HepG2 (cell line): Measurements from ENCODE around the gene SIK3. TPM values are rescaled to one million over a fixed set of nuclear protein-coding genes. Genes with fewer than 3 reads are reported as not detected.

Experiments
- CBX1 ChIP-seq: IDR thresholded peaks from one replicate; pipeline ENCODE4 v1.6.1; 2016; ENCODE audit warnings: antibody characterized with exemption, low read depth
- CEBPB ChIP-seq: IDR thresholded peaks from 2 replicates; pipeline ENCODE4 v1.6.1; 2011; ENCODE audit warnings: low read depth, low read length, improper control_type of control experiment, borderline replicate concordance
- CREM ChIP-seq, 2 experiments: sonication (generic) in 1 of 2; formaldehyde crosslinking in 1 of 2; IDR thresholded peaks; 2 replicates each; pipeline versions ENCODE4 v1.4.0 to v1.6.1; 2016 to 2020; ENCODE audit warnings: antibody characterized with exemption in 1 of 2, mild to moderate bottlenecking in 1 of 2, missing genetic modification reagents in 1 of 2
- DNMT3B ChIP-seq: conservative IDR thresholded peaks from 2 replicates; pipeline ENCODE4 v1.6.1; 2016; ENCODE audit warnings: missing biosample characterization, control low read depth
- FOXO1 ChIP-seq: sonication (generic); formaldehyde crosslinking; IDR thresholded peaks from 2 replicates; pipeline ENCODE4 v1.4.0; 2020; ENCODE audit warnings: missing genetic modification reagents
- HIC2 ChIP-seq: sonication (generic); formaldehyde crosslinking; IDR thresholded peaks from 2 replicates; pipeline ENCODE4 v1.9.0; 2022; ENCODE audit warnings: low read depth, missing genetic modification reagents
- IKZF5 ChIP-seq: IDR thresholded peaks from 2 replicates; pipeline ENCODE4 v1.6.1; 2018; ENCODE audit warnings: missing genetic modification reagents, mild to moderate bottlenecking, missing compliant biosample characterization
- NCOR1 ChIP-seq: fragments of 200-600 bp; sonication (generic); IDR thresholded peaks from 2 replicates; pipeline ENCODE4 v1.7.0; 2017; ENCODE audit warnings: antibody characterized with exemption, low read length, borderline replicate concordance
- NFE2 ChIP-seq: sonication (generic); formaldehyde crosslinking; IDR thresholded peaks from 2 replicates; pipeline ENCODE4 v1.4.0; 2020; ENCODE audit warnings: missing genetic modification reagents
- NFKBIZ ChIP-seq: IDR thresholded peaks from 2 replicates; pipeline ENCODE4 v1.6.1; 2018; ENCODE audit warnings: missing genetic modification reagents, missing compliant biosample characterization
- PBX2 ChIP-seq: IDR thresholded peaks from 2 replicates; pipeline ENCODE4 v1.6.1; 2016; ENCODE audit warnings: control low read depth
- SMAD9 ChIP-seq: sonication (generic); formaldehyde crosslinking; IDR thresholded peaks from 2 replicates; pipeline ENCODE4 v1.5.1; 2020; ENCODE audit warnings: mild to moderate bottlenecking, missing genetic modification reagents
- TAF15 ChIP-seq: fragments of 200-400 bp; formaldehyde crosslinking; IDR thresholded peaks from one replicate; pipeline ENCODE4 v1.6.1; 2018; ENCODE audit warnings: mild to moderate bottlenecking, low read depth, low read length; ENCODE audit not compliant: poor library complexity, severe bottlenecking
- ZBTB7B ChIP-seq: sonication (generic); formaldehyde crosslinking; IDR thresholded peaks from 2 replicates; pipeline ENCODE4 v1.4.0; 2020; ENCODE audit warnings: missing genetic modification reagents
- ZNF205 ChIP-seq: IDR thresholded peaks from 2 replicates; pipeline ENCODE4 v1.6.1; 2018; ENCODE audit warnings: missing biosample characterization, missing genetic modification reagents
- ZNF558 ChIP-seq: sonication (generic); formaldehyde crosslinking; IDR thresholded peaks from 2 replicates; pipeline ENCODE4 v1.9.0; 2022; ENCODE audit warnings: mild to moderate bottlenecking, missing genetic modification reagents, borderline replicate concordance
- ZNF564 ChIP-seq: sonication (generic); formaldehyde crosslinking; IDR thresholded peaks from 2 replicates; pipeline ENCODE4 v1.8.1; 2023; ENCODE audit warnings: mild to moderate bottlenecking, missing genetic modification reagents
- ZNF607 ChIP-seq: sonication (generic); formaldehyde crosslinking; IDR thresholded peaks from 2 replicates; pipeline ENCODE4 v1.5.1; 2020; ENCODE audit warnings: missing genetic modification reagents, mild to moderate bottlenecking, borderline replicate concordance
- ZSCAN9 ChIP-seq: IDR thresholded peaks from 2 replicates; pipeline ENCODE4 v1.6.1; 2016; ENCODE audit warnings: borderline replicate concordance
- polyA plus RNA-seq, 8 experiments: library from polyadenylated mRNA; depleted of rRNA in 3 of 8; stranded (reverse) in 7 of 8; unstranded in 1 of 8; fragments of >200 nt; fragmentation: Illumina TruSeq in 4 of 8; extraction: Trizol in 4 of 8; gene quantifications; 2 replicates each; pipeline versions ENCODE4 v1.2.1 to v1.2.3, GENCODE V29; 2011 to 2016; ENCODE audit warnings: low read depth in 4 of 8, missing spikeins in 1 of 8, mixed read lengths in 1 of 8; ENCODE audit not compliant: insufficient read depth in 1 of 8
- total RNA-seq, 5 experiments: library from RNA; depleted of rRNA; stranded (reverse); fragments of >200 nt; fragmentation: Illumina TruSeq; extraction: Trizol; gene quantifications; 2 replicates each; pipeline ENCODE4 v1.2.3, GENCODE V29; 2016; ENCODE audit warnings: low read depth in 1 of 5
- TF ChIP-seq, protein P1 (sequence below): sonication (generic); formaldehyde crosslinking; IDR thresholded peaks from 2 replicates; pipeline ENCODE4 v1.5.1; 2020; ENCODE audit warnings: mild to moderate bottlenecking, missing genetic modification reagents, borderline replicate concordance
- TF ChIP-seq, protein P2 (sequence below): sonication (generic); formaldehyde crosslinking; IDR thresholded peaks from 2 replicates; pipeline ENCODE4 v1.5.0; 2020; ENCODE audit warnings: missing genetic modification reagents
- TF ChIP-seq, protein P3 (sequence below): sonication (generic); formaldehyde crosslinking; IDR thresholded peaks from 2 replicates; pipeline ENCODE4 v1.5.1; 2020; ENCODE audit warnings: missing genetic modification reagents, mild to moderate bottlenecking, borderline replicate concordance

The SIK3 gene
- total and polyA plus RNA-seq, 2 of the 13 experiments (the other 11 are each of a cell fraction or from before 2014, with no cell fraction given), result 5.7 to 9.8 TPM

GRCh38 chr11:116835791-116836631 lies 262.2 kb downstream of the SIK3 start (continued):
- TF ChIP-seq ZNF558 (CRISPR knock-in tag) (peak; percentile 23; the same call in 1 of the 2 replicates), PBX2 (CRISPR knock-in tag) (no peak), SMAD9 (peak; percentile 71; the same call in 1 of the 2 replicates), ZNF205 (CRISPR knock-in tag) (no peak), NCOR1 (no peak), NFKBIZ (peak; percentile 55; the same call in 1 of the 2 replicates), DNMT3B (no peak), FOXO1 (CRISPR knock-in tag) (no peak), NFE2 (CRISPR knock-in tag) (no peak), CEBPB (no peak), ZSCAN9 (CRISPR knock-in tag) (no peak), IKZF5 (CRISPR knock-in tag) (no peak), HIC2 (CRISPR knock-in tag) (peak; percentile 31; the same call in 1 of the 2 replicates), ZNF564 (peak; percentile 37; the same call in 1 of the 2 replicates), CBX1 (no peak), ZBTB7B (CRISPR knock-in tag) (peak; percentile 45), TAF15 (no peak), ZNF607 (CRISPR knock-in tag) (no peak), CREM (IDR thresholded peaks at IDR 0.05) (no peak), CREM (CRISPR knock-in tag; IDR thresholded peaks at IDR 0.05) (no peak)
- TF ChIP-seq, protein P1, sequence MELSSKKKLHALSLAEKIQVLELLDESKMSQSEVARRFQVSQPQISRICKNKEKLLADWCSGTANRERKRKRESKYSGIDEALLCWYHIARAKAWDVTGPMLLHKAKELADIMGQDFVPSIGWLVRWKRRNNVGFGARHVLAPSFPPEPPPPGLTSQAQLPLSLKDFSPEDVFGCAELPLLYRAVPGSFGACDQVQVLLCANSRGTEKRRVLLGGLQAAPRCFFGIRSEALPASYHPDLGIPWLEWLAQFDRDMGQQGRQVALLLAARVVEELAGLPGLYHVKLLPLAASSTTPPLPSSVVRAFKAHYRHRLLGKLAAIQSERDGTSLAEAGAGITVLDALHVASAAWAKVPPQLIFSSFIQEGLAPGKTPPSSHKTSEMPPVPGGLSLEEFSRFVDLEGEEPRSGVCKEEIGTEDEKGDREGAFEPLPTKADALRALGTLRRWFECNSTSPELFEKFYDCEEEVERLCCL (CRISPR knock-in tag), result no peak
- TF ChIP-seq, protein P2, sequence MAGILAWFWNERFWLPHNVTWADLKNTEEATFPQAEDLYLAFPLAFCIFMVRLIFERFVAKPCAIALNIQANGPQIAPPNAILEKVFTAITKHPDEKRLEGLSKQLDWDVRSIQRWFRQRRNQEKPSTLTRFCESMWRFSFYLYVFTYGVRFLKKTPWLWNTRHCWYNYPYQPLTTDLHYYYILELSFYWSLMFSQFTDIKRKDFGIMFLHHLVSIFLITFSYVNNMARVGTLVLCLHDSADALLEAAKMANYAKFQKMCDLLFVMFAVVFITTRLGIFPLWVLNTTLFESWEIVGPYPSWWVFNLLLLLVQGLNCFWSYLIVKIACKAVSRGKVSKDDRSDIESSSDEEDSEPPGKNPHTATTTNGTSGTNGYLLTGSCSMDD (CRISPR knock-in tag), result no peak
- TF ChIP-seq, protein P3, sequence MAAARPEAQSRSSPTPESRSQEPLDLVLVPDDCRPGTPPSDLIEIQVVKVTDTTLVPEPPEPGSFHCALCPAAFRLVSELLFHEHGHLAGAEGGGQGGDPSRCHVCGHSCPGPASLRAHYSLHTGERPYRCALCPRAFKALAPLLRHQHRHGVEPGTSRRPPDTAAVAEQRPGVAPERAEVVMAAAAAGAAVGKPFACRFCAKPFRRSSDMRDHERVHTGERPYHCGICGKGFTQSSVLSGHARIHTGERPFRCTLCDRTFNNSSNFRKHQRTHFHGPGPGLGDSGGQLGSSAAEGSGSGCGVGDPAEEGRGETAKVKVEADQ (CRISPR knock-in tag), result no peak
